Muscle layer of colon (tissue), 2 donors: ENCODE results near the gene DGKB.

Experiments used
- H3K27ac ChIP-seq: one replicate; pipeline ENCODE4 v1.7.0; 2013; ENCODE audit warnings: low read depth, mild to moderate bottlenecking, low read length, moderate library complexity
- H3K27me3 ChIP-seq, 2 donors: one replicate each; pipeline ENCODE4 v1.7.0; 2013; ENCODE audit warnings: low read length in 2 of 2, mild to moderate bottlenecking in 2 of 2; ENCODE audit not compliant: insufficient read depth in 2 of 2, control insufficient read depth in 1 of 2
- H3K36me3 ChIP-seq: one replicate; pipeline ENCODE4 v1.7.0; 2013; ENCODE audit warnings: mild to moderate bottlenecking, low read length; ENCODE audit not compliant: insufficient read depth
- H3K4me1 ChIP-seq: one replicate; pipeline ENCODE4 v1.7.0; 2013; ENCODE audit warnings: mild to moderate bottlenecking, low read length; ENCODE audit not compliant: insufficient read depth
- H3K4me3 ChIP-seq, 2 donors: one replicate each; pipeline ENCODE4 v1.7.0; 2013; ENCODE audit warnings: low read length in 2 of 2, low read depth in 1 of 2, mild to moderate bottlenecking in 1 of 2, moderate library complexity in 1 of 2
- H3K9ac ChIP-seq: one replicate; pipeline ENCODE4 v1.7.0; 2013; ENCODE audit warnings: low read length
- H3K9me3 ChIP-seq: one replicate; pipeline ENCODE4 v1.7.0; 2013; ENCODE audit warnings: mild to moderate bottlenecking, low read length
- donor health status: abdominal sarcoma.
- donor health status: Adenocarcinoma of cecum.

Gene DGKB

DNA sequence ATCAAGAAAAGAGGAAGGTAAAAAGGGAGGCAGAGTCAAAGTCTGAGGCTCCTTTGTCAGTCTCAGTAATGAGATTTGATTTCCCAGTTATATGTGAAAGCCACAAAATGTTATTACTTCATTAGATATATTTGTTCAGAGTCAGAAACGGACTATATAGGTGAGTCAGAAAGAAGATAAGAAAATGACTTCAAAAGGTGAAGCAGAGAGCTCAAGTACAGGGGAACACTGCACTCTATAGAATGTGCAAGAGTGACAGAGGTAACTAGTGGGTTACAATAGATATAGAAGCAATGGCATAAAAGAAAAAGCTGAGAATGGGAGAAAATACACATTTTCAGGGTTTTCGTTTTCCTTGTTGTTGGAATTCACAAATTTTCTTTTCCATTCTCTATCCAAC, 43.3 kb downstream of the DGKB start:
- Histone ChIP-seq H3K27ac (no peak overlapping the region), H3K4me1 (peaks cover 5% of the 10 kb centered on the region), H3K9ac (no peak overlapping the region), H3K4me3 (no peak overlapping the region), H3K27me3 (no peaks in the 10 kb centered on the region), H3K9me3 (no peaks in the 10 kb centered on the region), H3K36me3 (no peaks in the 10 kb centered on the region)

DNA sequence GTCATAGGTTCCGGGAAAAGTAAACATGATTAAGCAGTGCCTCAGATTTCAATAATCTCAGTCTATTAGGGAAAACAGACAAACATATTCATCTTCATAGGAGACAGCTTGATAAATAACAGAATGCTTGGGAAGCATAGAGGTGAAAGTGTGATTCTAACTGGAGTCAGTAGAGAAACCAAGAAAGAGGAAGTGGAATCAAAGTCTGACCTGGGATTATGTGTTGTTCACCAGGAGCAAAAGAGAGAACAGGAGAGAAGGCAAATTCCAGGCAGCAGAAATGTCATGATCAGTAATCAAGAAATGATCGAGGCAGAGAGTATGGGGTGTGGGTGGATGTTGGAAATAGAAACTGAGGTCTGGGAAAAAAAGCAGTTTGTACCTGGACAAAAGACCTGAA, 43.7 kb downstream of the DGKB start:
- H3K27ac ChIP-seq: no peak overlapping the region
- H3K4me1 ChIP-seq: peaks cover 5% of the 10 kb centered on the region
- no peaks in the 10 kb centered on the region for H3K9me3 ChIP-seq
- no peak overlapping the region for H3K9ac ChIP-seq
- no peak overlapping the region for H3K4me3 ChIP-seq
- no peaks in the 10 kb centered on the region for H3K27me3 ChIP-seq
- no peaks in the 10 kb centered on the region for H3K36me3 ChIP-seq

DNA sequence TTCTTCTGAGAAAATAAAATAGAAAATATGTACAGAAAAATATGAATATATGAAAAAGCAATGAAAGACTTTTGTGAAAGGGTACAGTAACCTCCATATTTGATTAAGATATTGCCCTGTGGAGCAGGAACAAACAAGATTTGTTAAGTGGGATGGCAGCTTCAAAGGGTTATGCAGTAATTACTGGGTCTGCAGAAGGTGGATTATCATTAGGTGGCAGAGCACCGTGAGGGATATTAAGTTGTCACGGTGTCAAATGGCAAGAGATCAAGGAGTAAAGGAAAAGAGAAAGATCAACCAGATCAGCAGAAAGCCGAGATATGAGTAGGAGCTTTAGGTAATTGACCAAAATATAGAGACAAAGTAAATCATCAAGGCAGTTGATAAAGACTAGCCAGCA, 44.1 kb downstream of the DGKB start:
- Histone ChIP-seq H3K4me1 (peaks cover 5% of the 10 kb centered on the region), H3K9me3 (no peaks in the 10 kb centered on the region), H3K27me3 (no peaks in the 10 kb centered on the region), H3K27ac (no peak overlapping the region), H3K9ac (no peak overlapping the region), H3K4me3 (no peak overlapping the region), H3K36me3 (no peaks in the 10 kb centered on the region)

DNA sequence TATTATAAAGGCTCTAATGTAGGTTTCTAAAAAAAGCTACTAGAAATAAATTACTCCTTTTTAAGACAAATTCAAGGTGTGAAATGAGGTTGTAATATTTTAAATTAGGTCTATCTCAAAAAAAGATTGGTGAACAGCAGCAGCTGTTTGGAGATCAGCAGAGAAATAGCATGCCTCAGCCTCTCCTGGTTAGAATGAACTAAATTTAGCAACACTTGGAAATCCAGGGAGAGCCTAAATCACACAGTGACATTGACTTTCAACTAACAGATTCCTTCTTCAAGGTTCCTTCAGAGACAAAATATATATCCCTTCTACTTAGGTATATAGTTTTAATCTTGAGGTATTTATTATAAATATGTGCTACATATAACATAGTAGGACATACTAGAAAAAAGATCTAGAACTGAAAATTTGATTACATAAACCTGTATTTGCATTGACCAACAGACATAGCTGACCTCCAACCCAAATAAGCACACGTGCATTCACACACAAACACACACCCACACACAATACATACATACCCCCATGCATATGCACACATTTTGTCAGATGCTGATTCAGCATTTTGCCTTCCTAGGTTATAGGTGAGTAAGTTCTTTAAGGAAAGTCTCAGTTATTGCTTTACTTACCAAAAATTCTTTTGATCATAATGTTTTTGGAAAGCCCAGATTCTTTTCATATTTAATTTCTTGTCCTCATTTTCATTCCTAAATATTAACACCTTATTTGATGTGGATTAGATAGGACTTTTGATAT, 47.3 kb downstream of the DGKB start:
- H3K4me3 ChIP-seq: no peak overlapping the region
- H3K36me3 ChIP-seq: no peaks in the 10 kb centered on the region
- no peak overlapping the region for H3K27ac ChIP-seq
- H3K27me3 ChIP-seq: no peaks in the 10 kb centered on the region
- no peak overlapping the region for H3K9ac ChIP-seq
- H3K9me3 ChIP-seq: no peaks in the 10 kb centered on the region
- H3K4me1 ChIP-seq: peaks cover 5% of the 10 kb centered on the region

DNA sequence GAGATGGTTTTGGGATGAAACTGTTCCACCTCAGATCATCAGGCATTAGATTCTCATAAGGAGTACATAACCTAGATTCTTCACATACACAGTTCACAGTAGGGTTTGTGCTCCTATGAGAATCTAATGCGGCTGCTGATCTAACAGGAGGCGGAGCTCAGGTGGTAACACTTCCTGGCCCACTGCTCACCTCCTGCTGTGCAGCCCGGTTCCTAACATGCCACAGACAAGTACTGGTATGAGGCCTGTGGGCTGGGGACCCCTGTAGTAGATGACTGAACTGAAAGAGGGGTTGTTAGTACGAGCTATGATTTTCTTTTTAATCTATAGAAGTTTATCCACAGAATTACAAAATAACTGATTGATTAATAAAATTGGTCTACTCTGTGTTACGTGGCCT, 48.1 kb downstream of the DGKB start:
- Histone ChIP-seq H3K36me3 (no peaks in the 10 kb centered on the region), H3K4me3 (no peak overlapping the region), H3K9ac (no peak overlapping the region), H3K4me1 (peaks cover 5% of the 10 kb centered on the region), H3K9me3 (no peaks in the 10 kb centered on the region), H3K27me3 (no peaks in the 10 kb centered on the region), H3K27ac (no peak overlapping the region)

DNA sequence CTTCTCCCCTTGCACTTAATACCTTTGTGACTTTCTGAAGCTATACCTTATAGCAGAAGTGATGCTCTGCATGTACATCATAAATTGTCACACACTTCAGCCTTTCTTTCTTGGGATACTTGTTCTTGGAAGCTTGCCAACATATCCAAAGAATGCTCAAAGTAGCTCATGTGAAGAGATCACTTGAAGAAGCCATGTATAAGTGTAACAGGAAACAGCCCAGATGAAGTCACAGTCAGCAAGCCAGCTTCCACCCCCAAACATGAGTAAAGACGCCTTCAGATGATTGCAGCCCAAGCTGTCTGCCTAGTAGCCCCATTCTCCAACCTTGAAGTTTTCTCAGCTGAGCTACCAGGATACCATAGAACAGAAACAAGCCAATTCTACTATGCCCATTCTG, 50.9 kb downstream of the DGKB start:
- Histone ChIP-seq H3K27ac (no peak overlapping the region), H3K4me1 (peaks cover 5% of the 10 kb centered on the region), H3K4me3 (no peak overlapping the region), H3K9me3 (no peaks in the 10 kb centered on the region), H3K9ac (no peak overlapping the region), H3K36me3 (no peaks in the 10 kb centered on the region), H3K27me3 (no peaks in the 10 kb centered on the region)

DNA sequence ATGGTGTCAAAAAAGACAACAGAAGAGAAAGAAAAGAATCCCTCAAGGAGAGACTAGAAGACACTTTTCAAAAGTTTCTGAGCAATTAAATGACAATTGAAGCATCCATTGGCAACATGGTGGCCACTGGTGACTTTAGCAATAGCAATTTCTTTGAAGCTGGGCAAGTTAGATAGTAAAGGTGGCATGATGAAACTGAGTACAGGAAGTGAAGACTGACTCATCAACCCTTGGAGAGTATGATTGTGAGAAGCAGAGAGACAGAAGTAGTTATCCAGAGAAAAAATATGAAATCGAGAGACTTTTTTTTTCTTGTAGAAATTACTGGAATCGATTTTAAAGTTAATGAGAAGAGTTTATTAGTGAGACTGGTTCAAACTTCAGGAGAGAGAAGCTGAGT, 52.5 kb downstream of the DGKB start:
- Histone ChIP-seq H3K4me3 (no peak overlapping the region), H3K27me3 (no peaks in the 10 kb centered on the region), H3K9me3 (no peaks in the 10 kb centered on the region), H3K4me1 (peaks cover 4% of the 10 kb centered on the region), H3K36me3 (no peaks in the 10 kb centered on the region), H3K9ac (no peak overlapping the region), H3K27ac (no peak overlapping the region)

DNA sequence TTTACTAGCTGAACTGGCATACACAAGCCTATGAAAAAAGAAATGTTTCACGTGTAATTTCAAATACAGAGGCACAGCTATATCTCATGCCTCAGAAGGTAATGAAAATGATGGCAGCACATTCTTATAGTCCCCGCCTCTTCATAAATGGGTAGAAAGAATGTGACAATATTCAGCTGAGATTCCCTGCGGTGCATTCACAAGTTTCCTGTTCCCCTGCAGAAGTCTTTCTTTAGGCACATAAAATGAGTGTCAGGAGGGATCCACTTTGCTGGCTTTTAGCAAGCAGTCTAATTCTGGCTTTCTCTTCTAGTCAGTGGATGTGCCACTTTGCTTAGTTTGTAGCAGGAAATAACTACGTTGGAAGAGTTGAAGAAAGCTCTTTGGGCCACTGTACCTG, 56.1 kb downstream of the DGKB start:
- Histone ChIP-seq H3K4me3 (no peak overlapping the region), H3K9ac (no peak overlapping the region), H3K36me3 (no peaks in the 10 kb centered on the region), H3K4me1 (no peaks in the 10 kb centered on the region), H3K27me3 (no peaks in the 10 kb centered on the region), H3K9me3 (no peaks in the 10 kb centered on the region), H3K27ac (no peak overlapping the region)

DNA sequence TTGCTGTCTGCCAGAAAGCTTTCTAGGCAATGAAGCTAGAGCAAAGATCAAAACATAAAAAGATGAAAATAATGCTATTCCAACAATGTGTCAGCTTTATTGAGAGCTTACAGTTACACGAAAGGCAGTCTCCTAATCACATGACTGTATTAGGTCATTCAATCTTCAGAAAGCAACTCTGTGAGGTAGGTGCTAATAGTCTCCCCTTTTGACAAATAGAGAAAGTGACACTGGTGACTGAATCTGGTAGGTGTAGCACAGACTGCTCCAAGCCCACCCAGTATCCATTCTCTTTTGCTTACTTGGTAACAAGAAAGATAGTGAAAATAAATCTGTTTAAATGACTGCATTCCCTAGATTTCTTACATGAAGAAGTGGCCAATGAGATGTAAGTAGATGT, 58.8 kb downstream of the DGKB start:
- Histone ChIP-seq H3K36me3 (no peaks in the 10 kb centered on the region), H3K9ac (no peak overlapping the region), H3K4me1 (no peaks in the 10 kb centered on the region), H3K4me3 (no peak overlapping the region), H3K9me3 (no peaks in the 10 kb centered on the region), H3K27ac (no peak overlapping the region), H3K27me3 (no peaks in the 10 kb centered on the region)

DNA sequence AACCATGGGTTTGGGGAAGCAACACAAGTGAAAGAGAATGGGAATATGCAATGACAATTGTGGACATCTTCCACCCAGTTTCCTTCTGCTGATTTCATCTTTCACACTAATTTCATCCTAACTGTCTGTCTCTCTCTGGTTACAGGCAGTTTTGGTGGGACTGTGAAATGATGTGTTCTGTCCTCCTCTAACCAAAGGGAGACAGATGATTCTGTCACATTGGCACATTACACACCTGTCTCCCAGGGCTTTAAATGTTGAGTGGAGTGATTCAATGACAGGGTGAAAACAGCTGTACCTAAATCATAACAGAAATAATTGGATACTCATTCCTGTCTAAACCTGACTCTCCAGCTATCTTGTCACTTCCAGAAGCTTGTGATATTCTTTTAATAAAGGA, 60.0 kb downstream of the DGKB start:
- no peaks in the 10 kb centered on the region for H3K9me3 ChIP-seq
- no peak overlapping the region for H3K4me3 ChIP-seq
- no peaks in the 10 kb centered on the region for H3K4me1 ChIP-seq
- H3K27me3 ChIP-seq: no peaks in the 10 kb centered on the region
- no peak overlapping the region for H3K27ac ChIP-seq
- H3K9ac ChIP-seq: no peak overlapping the region
- H3K36me3 ChIP-seq: no peaks in the 10 kb centered on the region

DNA sequence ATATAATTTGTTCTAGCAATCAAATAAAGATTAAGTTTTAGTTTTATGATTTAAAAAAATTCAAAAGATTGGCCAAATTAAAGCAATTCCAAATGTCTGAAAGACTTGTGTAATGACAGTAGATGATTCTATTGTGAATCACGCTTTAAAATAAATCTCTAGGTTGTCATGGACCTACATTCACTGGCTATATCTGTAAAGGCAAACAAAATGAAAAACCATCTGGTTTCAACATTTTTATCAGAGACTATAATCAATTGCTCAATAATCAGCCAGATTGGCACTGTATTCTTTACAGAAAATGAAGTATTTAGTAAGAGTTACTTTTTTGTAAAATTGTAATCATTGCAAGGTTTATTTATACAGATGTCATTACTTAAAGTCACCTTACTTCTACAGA, 60.7 kb downstream of the DGKB start:
- Histone ChIP-seq H3K36me3 (no peaks in the 10 kb centered on the region), H3K9me3 (no peaks in the 10 kb centered on the region), H3K27me3 (no peaks in the 10 kb centered on the region), H3K4me3 (no peak overlapping the region), H3K9ac (no peak overlapping the region), H3K4me1 (no peaks in the 10 kb centered on the region), H3K27ac (no peak overlapping the region)

DNA sequence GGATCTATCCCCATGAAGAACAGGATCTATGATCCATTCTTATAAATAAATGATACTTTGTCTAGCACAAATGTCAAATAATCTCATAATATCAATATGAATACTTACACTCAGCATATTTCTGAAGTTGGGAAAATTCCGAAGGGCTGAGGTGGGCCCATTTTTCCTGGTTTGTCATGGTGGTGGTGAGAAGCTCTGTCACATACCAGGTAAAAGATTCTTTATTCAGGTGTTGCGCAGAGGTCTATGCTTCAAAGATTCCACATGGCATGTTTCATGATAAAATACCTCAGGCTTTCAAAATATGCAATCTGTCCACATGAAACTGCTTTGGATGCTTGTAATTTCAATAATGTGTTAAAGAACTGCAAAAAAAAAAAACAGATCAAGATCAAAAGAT, 61.5 kb downstream of the DGKB start:
- no peak overlapping the region for H3K27ac ChIP-seq

More for the DNA sequence above, 61.5 kb downstream of the DGKB start:
- Histone ChIP-seq H3K9me3 (no peaks in the 10 kb centered on the region), H3K27me3 (no peaks in the 10 kb centered on the region), H3K4me3 (no peak overlapping the region), H3K36me3 (no peaks in the 10 kb centered on the region), H3K4me1 (no peaks in the 10 kb centered on the region), H3K9ac (no peak overlapping the region)
